ENCODE results near the gene PIK3C2G.
"Not testable (repeated sequence)": the region's sequence is repeated elsewhere in the genome, so short reads cannot be mapped to it uniquely, and the experiment has no call there.

PIK3C2G gene, protein sequence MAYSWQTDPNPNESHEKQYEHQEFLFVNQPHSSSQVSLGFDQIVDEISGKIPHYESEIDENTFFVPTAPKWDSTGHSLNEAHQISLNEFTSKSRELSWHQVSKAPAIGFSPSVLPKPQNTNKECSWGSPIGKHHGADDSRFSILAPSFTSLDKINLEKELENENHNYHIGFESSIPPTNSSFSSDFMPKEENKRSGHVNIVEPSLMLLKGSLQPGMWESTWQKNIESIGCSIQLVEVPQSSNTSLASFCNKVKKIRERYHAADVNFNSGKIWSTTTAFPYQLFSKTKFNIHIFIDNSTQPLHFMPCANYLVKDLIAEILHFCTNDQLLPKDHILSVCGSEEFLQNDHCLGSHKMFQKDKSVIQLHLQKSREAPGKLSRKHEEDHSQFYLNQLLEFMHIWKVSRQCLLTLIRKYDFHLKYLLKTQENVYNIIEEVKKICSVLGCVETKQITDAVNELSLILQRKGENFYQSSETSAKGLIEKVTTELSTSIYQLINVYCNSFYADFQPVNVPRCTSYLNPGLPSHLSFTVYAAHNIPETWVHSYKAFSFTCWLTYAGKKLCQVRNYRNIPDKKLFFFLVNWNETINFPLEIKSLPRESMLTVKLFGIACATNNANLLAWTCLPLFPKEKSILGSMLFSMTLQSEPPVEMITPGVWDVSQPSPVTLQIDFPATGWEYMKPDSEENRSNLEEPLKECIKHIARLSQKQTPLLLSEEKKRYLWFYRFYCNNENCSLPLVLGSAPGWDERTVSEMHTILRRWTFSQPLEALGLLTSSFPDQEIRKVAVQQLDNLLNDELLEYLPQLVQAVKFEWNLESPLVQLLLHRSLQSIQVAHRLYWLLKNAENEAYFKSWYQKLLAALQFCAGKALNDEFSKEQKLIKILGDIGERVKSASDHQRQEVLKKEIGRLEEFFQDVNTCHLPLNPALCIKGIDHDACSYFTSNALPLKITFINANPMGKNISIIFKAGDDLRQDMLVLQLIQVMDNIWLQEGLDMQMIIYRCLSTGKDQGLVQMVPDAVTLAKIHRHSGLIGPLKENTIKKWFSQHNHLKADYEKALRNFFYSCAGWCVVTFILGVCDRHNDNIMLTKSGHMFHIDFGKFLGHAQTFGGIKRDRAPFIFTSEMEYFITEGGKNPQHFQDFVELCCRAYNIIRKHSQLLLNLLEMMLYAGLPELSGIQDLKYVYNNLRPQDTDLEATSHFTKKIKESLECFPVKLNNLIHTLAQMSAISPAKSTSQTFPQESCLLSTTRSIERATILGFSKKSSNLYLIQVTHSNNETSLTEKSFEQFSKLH (N-terminal part only)

GRCh38 chr12:18261273-18261672, at the start of gene PIK3C2G:
PIK3C2G (plus strand) TSS chr12:18261518; CDS start chr12:18282082, 20,564 bp downstream.
- no peak for DNase-seq

DNA sequence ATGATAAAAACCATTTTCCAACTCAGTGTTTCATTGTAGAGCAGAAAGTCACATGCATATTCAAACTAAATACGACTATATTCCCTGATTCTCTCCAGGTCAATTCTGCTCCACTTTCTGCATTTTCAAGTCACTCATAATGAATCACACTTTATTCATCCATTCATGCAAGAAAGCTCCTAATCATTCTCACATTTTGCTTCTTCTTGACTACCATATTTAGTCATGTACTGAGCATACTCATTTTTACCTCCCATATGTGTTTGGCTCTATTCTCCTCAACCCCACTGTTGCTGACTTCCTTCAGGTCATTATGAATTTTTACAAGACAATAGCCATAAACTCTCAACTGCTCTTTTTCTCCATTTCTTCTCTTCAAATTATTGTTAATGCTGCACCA, 43.4 kb upstream of the PIK3C2G start:
- DNase-seq, result no peak

DNA sequence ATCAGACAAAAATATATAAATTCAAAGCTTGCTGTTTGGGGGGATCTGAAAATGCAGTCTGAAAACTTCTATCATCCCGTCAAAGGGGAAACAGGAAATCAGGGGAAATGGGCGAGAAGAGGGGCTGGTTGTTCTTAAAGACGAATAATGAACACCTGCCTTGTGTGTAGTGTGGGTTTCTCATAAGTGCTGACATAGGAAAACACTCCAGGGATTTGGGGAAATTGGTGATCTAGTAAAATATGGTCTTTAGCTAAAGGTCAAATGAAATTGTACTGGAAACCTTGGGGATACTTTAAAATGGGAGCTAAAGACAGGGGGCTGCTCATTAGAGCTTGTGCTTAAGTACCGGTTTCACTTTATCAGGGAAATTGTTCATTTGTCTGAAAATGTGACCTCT, 39.6 kb upstream of the PIK3C2G start:
- no peak for DNase-seq

DNA sequence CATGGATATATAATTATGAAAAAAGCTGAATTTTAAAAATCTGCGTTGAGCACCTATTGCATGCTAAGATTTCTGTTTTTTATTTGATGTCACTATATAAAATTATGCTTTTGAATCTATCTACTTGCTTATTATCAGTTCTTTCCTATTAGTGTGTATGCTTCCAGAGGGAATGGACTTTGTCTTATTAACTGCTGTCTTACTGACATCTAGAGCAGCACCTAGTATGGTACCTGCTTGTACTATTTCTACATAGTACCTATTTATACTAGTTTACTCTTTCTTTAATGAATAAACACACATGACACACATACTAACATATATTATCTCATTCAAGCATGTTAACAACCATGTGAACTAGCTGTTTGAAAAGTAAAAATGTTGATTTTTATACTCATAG, 38.6 kb upstream of the PIK3C2G start:
- no peak for DNase-seq

- DNase-seq, result no peak
Measured at GRCh38 chr12:18224745-18225144, 36.6 kb upstream of the PIK3C2G start.

DNA sequence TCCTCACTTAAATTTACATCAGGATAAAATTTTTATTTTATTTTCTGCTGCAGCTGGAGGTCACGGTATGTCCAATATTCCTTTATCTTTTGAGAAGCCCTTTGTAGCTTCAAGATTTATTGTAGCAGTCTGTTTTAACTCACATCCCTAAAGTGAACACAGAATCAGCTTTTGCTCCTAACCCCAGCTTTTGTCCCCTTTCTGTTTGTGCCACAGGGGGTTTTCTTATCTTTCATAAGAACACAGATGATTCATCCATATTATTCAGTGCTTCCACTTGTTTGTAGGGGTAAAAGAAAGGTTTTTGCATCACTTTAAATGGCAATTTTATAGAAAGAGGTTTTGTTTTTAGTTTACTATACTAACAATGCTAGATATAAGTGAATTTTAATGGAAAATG, 21.8 kb upstream of the PIK3C2G start:
- DNase-seq, result no peak

GRCh38 chr12:18242380-18243089, 18.8 kb upstream of the PIK3C2G start:
- DNase-seq, result no peak

DNA sequence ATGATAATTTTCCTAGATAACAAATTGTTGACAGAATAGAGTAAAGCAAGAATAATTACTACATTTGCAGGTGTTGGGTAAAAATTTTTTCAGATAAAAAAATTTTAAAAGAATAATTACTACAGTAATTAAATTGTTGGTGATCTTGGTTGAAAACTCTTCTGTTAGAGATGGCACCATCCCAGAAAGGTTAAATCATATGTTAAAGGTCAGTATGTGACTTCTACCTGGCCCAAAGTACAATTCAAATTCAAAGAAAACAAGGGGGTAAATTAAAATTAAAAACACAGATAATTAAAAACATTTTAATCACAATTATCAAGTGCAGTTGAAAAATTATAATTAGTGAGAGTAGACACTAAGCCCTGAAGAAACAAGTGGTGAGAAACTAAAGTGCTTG, 18.1 kb upstream of the PIK3C2G start:
- DNase-seq, result no peak

GRCh38 chr12:18246066-18246465, 15.3 kb upstream of the PIK3C2G start:
- DNase-seq, result no peak

DNA sequence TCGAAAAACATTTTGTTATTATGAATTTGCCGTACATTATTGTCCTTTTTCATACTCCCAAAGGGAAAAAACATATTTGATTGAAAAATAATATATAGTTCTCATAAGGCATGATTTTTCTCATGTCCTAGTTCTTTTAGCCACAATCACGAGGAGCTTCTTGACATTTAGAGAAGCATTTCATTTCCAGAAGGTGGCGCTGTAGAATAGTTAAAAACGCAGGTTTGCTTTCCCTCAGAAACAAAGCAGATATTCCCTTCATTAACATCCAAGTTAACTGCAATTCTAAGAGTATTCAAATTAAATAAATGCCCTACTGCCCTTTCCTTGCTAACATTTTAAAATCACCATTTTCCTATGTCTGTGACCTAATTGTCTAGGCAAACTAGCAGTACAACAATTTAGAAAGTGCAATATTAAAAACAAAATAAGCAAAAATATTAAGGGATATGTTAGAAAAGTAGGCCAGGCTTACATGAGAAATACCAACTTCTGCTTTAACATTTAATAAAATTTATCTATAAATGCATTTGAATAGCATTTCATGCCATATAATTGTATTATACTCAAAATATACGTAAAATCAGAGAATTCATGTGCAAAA, 10.9 kb upstream of the PIK3C2G start:
- DNase-seq, result peak; percentile 40

GRCh38 chr12:18254081-18254480, 7.2 kb upstream of the PIK3C2G start:
- DNase-seq, result no peak

DNA sequence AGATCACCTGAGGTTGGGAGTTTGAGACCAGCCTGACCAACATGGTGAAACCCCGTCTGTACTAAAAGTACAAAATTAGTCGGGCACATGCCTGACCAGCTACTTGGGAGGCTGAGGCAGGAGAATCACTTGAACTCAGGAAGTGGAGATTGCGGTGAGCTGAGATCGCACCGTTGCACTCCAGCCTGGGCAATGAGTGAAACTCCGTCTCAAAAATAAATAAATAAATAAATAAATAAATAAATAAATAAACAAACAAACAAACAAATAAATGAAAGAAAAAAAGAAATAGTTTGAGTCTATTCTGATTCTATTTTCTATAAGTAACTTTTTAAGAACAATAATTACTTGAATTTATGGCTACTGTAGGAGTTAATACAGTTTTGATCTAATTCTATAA, 6.3 kb upstream of the PIK3C2G start:
- not testable (repeated sequence) for DNase-seq

GRCh38 chr12:18257251-18257650, 4.1 kb upstream of the PIK3C2G start:
- DNase-seq, result no peak

DNA sequence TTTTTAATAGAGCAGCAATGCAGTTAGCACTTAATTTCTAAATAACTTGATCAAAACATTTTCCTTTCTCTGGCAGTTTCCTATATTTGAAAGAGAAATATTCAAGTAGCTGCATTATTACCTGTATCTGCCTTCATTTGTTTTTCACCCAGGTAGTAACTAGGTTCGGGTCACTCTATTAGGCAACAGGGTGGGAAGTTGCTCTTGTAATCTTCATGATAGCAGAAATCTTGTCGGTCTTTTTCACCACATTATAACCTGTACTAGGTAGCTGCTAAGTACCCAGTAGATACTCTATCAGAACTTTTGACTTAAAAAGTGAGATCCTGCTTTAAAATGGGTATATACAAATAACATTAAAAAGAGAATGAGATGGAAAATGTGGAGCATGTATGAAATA, 2.4 kb upstream of the PIK3C2G start:
- DNase-seq, result no peak

GRCh38 chr12:18259906-18260682, 1.2 kb upstream of the PIK3C2G start:
- DNase-seq, result no peak

DNA sequence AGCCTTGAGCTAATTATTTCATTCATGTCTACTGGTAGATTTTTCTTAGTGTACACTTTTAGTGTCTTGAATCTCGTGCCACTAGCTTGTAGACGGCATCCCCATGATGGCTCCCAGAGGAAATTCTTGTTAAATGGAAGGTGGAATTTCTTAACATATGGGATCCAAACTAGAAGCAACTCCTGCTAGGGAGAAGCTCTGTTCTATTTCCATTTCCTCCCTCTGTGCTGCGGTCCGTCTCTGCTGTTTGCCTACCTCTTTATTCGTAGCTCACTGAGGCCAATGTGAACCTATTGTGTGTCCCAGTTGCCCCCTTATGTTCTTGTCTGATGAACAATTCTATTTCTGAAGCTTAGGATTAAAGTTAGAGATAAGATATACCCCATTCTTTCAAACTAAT, 588 bp downstream of the PIK3C2G start:
- DNase-seq, result no peak

DNA sequence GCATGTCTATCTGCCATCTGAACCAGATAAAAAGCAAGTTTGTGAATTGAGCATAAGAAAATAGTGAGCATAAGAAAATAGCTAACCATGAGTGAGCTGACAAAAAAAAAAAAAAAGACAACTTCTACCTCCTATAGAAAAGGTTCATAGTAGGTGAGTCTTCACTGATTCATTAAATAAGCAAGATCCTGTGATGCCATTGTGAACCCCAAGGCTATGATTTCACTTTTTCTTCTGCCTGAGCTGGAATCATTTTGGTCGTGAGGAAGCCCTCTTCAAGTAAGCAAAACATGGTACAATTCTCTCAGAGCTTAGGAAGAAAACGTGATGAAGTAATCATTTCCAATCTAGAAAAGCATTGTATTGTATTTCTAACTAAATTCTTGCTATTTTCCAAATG, 1.2 kb downstream of the PIK3C2G start:
- DNase-seq, result no peak

DNA sequence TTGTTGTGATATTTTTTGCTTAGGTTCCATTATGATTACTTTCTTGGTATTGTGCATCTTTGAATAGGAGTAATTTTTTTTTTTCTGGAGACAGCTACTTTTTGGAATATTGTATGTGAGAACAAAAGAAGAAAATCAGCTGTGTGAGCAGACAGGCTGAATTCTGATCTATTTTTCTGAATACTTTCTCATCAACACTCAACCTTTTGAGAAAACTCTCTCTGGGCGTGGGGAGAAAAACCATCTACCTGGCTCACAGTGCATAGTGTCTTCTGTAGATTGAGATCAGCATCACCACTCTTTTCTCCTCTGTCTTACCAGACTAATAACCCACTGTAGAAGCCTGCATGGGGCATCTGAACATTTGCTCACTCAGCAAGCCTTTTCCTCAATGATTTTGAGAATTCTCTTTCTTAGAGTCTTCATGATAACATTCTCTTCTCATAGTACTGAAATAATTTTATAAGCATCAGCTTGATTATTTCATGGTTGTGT, 3.3 kb downstream of the PIK3C2G start:
- no peak for DNase-seq

DNA sequence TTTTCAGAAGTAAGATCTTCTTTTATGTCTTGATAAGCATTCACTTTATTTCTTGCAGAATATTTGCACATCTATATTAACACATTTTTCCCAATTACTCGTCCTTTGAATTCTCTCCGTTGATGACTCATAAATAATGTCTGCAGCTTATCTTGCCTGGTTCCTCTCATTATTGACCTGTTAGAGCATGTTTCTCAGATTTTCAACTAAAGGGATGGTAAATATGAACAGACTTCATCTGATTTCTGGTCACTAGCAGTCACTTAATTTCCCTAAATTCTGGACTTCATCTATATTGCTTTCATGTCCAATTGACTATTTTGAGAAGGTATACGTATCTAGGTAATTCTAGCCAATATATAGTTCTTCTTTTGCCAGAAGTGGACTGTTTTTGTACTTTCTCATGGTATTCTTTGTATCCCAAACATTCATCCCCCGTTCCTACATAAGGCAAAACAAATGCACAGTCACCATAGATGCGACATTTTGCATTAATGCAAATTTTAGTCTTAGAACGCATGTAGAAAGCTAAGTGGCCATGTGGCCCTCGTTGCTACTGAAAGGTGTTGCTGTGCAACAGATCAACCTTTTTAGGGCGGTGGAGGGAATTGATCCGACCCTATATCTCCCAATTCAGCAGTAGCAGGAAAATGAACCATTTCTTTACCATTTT, 6.2 kb downstream of the PIK3C2G start:
- DNase-seq, result no peak

- no peak for DNase-seq
Measured at GRCh38 chr12:18270958-18271460, 9.7 kb downstream of the PIK3C2G start.
